Raji (cell line): ENCODE results near the gene SEC11C.

Source experiments
- POLR2A ChIP-seq: IDR thresholded peaks from 2 replicates; pipeline ENCODE4 v1.6.1; 2011; ENCODE audit warnings: low read depth, low read length, control low read depth; ENCODE audit not compliant: insufficient read depth

The SEC11C gene

DNA sequence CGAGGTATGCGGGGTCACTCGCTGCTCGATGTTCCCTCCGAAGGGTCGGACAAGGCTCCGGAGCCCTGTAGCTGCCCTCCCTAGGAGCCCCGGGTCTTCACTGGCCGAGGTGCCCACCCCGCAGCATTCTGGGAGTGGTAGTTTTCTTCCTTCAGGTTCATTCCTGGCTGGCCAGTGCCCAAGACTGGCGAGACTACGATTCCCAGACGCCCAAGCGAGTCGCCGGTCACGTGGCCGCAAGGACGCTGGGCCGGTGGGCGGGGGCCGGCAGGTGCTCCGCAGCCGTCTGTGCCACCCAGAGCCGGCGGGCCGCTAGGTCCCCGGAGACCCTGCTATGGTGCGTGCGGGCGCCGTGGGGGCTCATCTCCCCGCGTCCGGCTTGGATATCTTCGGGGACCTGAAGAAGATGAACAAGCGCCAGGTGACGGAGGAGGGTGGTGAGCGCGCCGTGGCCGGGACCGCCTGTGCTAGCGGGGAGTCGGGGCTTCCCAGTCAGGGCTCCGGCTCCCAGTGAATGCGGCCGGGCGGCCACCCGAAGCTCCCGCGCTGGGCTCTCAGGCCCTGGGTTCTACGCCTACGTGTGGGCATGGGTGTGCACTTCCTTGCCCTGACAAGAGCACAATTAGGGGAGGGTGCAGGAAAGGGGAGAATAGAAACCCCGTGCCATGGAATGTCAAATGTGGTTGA lies at the start of gene SEC11C:
SEC11C (plus strand) TSS at position 270 of the 687 bp plus-strand sequence; CDS start at position 335, 65 bp downstream.
- TF ChIP-seq POLR2A, result peak; percentile 84

DNA sequence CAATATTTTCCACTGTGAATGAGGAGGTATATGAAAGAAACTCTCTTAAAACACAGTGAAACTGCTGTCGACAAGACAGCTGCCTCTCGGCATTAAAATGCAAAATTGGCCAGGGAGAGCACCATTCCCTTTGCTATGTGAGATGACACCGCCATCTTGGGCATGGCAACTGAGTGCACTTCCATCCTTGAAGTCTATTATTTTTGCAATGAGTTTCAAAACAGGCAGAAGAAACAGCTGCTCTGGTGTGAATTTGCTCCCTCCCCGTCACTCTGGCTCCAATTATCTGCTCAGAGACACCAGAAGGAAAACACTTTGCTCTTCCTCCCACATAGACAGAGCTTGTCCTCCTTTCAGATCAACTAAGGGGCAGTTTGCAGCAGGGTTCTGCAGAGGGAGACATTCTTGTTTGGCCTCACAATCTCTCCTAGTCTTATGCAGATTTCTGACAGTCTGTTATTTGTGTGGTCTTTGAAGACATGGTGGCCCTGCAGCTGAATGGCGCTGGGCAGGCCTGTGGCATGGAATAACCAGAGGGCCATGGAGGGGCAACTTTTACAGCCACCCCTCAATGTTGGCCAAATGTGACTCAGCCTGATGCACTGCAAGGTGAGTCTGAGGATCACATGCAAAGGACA lies 48.6 kb upstream of the SEC11C start:
- no peak for TF ChIP-seq POLR2A

DNA sequence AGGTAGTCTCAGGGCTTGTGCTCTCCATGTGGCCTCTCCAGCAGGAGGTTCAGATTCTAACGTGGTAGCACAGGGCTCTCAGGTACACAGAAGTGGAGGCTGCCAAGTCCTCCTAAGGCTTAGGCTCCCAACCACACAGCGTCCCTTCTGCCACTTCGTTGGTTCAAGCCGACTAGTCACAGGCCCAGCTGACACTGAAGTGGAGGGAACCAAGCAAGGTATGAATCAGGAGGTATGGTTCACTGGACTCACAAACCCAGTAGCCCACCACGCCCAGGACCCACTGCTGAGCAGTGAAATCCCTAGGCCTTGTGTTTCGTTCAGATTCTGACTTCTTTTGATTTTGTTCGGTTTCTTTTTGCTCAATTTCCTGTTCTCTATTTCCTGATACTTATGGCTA lies 46.0 kb upstream of the SEC11C start:
- TF ChIP-seq POLR2A, result no peak

DNA sequence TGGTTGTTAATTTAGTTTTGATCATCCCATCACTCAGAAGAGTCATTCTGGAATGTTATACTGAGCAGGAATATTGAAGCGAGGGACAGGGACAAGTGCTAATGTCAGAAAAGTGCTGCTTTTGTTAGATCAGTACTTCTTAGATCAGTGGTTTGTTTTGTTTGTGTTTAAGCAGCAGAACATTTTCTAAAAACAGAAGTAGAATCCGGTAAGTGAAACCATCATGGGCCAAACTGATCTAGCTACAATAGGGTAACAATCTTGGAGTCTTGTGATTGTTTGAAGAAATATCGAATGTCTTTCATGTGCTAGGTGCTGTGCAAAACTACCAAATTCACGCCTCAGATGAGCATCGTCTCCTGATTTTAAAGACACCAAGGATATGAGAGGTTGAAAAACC lies 45.1 kb upstream of the SEC11C start:
- no peak for TF ChIP-seq POLR2A

DNA sequence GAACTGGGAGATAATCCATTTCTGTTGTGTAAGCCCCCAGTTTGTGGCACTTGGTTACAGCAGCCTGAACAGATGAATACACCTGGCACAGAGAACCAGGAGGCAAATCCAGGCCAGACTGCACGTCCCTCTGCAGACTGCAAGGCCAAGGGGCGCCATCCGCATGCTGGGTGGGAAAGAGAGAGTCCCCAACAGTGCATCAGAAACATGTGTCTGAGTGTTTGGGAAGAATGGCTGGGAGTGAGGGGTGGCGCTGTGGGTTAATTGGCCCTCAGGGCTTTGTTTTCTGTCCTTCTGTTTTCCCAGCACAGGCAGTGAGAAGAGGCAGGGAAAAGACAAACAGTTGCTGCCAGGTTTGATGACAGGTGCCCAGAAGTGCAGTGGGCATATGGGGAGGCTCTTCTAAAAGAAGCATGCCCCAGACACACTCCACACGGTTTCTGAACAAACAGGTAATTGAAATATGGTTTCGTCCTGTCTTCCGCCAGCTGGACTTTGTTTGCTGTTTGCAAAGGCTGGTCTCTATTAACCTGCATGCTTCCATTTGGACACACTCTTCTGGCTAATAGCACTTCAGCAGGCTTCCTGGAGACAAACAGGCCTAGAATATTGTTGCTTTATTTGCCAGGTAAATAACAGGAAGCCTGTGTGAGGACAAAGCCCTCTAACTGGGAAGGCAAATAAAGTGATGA lies 43.4 kb upstream of the SEC11C start:
- TF ChIP-seq POLR2A, result no peak

DNA sequence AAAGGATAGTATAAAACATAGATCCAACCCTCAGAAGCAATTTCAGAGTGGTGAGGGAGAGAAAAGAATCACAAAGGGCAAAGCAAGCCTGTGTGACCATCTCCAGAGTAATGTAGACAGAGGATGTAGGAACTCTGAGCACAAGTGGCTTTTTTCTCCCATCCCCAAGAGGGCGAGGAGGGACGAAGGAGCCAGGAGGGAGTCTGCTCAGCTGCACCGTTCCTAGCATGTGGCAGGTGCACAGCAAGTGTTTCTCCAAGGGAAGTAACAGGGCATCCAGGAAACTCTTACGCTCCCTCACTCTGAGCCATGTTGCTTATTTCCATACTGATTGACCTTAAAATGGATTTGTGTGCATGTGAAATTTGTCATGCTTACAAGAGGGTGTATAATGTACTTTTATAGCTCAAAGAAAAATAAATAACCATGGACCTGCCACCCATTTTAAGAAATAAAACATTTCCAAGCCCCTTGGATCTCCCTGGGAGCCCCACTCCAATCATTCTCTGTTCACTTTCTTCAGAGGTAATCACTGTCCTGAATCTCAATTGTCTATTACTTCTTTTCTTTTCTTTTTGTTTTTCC lies 37.8 kb upstream of the SEC11C start:
- TF ChIP-seq POLR2A, result no peak

DNA sequence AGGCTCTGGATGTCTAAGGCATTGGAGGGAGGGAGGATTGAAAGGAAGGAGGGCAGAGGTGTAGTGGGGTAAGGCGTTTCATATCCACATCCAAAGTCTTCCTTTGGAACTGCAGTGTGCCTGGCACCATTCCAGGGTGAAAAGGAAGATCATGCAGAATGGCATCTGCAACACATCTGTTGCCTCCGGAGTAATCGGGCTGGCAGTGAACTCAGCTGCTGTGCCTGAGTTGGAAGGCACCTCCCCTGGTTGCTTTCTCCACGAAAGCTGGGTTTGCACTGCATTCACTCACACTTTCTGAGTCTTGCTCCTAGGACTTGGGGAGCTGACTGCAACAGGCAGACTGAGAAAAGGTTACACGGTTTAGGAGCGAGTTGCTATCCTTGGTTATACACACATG lies 30.3 kb upstream of the SEC11C start:
- no peak for TF ChIP-seq POLR2A

DNA sequence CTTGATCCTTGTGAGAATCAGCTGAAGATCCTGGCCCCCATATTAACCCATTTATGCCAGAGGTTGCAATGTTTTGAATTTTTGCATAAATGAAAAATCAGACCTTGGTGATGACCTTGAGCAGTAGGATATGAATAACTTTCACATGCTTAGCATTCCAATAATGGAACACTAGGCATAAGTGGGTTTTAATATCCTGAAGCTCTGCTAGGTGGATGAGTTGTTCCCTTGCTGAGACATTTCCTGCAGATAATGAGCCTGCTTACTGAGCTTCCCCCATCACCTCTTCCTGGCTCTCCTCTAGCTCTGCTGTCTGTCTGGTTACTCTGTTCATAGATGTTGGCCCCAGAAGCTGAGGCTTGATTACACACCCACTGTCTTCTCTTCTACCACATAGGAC lies 25.5 kb upstream of the SEC11C start:
- no peak for TF ChIP-seq POLR2A

DNA sequence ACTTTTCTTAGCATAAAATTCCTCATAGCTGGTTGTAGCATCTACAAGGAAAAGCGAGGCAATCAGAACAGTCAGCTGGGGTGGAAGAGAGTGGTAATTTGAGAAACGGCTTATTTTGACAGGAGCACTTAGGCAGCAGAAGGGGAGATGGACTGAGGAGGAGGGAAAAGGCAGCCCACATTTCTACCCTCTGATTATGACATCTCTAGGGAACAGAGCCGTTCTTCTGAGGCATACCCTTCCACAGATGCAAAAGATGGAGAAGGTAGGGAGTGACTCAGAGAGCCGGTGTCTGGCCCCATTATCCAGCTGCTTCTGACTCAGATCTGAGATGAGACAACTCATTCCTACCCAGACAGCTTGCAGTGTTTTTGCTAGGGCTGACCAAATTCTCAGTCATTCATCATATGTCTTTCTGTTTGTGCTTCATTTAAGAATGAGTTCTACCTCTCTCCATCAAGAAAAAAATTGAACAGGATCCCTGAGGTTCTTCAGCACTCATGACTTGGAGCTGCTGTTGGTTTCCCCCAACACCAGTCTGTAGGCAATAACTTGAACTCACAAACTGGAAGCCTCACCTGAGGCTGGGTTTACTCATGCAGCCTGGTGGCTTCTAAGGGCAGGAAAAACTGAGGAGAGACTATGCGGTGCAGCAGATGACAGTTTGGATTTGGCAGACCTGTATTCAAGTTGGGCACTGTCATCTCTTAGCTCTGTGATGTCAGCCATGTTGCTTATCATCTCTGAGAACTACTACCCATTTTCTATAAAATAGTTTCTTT lies 15.9 kb upstream of the SEC11C start:
- no peak for TF ChIP-seq POLR2A

DNA sequence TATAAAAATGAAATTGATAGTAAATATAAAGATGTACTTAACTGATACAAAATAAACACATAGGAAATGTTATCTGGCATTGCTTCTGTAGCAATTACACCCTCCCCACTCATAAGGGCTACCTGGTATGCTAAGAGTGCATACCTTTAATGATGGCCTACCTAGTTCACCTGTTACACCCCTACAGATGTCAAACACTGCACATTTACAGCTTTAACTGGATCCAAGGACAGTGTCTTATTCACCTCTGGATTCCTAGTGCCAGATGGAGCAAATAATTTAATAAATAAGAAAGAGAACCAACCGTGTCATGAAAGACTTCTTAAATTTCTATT lies 15.3 kb upstream of the SEC11C start:
- no peak for TF ChIP-seq POLR2A

DNA sequence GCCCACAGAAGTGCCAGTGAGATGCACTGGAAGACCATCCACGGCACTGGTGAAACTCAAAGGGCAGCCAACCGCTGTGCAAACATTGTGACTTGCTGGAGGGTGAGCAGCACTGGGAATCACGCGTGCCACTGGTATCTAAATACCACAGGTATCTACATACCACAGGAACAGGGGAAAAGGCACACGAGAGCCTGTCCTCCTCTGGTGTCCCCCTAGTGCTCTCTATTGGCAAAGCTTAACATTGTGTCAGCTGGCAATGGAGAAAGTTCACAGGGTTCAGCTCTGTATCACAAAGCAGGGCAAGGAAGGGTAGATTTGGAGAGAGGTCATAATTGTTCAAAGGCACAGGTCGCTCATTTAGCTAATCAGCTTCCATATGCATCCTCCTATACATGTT lies 12.6 kb upstream of the SEC11C start:
- TF ChIP-seq POLR2A, result no peak

DNA sequence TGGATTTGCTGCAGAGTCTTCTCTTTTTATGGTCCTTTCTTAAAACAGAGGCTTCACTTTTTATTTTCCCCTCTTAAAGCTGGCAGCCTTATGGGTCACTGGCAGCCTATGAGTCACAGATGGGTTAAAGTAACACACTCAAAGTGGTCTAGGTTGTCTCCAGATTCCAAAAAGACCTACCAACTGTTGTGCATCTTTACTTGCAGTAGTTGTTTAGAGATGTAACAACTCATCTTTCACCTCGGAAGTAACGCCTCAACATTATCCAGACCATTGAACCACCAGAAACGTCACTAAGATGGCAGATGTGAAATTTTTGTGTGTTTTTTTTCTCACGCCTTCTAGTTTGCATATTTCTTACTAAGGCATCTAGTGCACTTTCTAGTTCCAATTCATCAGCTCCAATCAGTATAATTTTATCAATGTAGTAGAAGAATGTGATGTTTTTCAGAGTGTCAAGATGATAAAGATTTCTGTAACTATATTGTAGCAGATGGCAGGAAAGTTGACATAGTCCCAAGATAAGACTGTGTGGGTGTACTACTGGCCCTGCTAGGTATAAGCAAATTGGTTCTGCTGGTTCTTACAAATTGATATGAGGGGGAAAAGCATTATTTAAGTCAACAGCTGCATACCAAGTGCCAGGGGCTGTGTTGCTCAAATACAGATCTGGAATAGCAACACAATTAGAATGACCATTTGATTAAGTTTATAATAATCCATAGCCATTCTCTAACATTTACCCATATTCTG lies 9.6 kb upstream of the SEC11C start:
- no peak for TF ChIP-seq POLR2A

DNA sequence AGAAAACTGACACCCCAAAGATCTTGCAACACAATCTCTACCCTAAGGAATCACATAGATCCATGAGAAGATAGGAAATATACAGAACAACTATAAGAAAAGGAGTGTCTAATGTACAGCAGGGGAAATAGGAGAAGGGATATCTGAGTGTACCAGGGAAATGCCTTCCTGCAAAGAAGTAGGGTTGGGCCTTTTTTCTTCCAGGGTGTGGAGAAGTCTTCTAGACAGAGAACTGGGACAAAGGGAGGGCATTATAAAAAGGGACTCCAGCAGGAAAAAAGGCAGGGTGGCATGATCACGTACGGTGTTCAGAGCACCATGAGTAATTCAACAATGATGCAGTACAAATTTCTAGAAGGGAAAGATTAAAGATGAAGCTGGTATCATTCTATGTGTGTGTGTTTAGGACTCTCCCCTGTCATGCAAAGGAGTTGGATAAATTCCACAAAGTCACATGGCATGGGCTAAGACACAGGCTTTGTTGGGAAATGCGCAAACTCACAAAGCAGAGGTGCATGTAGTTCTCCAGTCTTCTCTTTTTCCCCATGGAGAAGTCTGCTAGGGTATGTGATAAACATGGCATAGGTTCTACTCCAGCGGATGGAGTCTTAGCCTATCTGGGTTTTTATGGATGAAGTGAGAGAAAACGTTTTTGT lies 6.7 kb upstream of the SEC11C start:
- TF ChIP-seq POLR2A, result no peak

DNA sequence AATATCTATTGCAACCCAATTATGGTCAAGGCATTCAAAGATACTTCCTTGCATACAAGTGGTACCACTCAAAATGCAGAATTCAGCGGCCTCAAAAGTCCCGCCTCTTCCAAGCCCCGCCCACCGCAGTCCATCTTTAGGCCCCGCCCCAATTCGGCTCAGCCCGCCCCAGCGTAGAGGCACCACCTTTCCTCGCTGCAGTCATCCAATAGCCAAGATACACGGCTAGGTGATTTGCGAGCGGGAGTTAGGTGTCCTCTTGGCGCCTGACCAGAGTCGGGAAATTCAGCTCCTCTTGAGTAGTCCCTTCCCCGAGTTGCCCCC lies 431 bp upstream of the SEC11C start:
- TF ChIP-seq POLR2A, result peak; percentile 75; the same call in 1 of the 2 replicates
